ENCODE results near the gene TNS3. TPM values are rescaled to one million over a fixed set of nuclear protein-coding genes. Genes with fewer than 3 reads are reported as not detected.

TNS3 gene
- total RNA-seq, 1 donor from 2014 or later, result 6.1 TPM

DNA sequence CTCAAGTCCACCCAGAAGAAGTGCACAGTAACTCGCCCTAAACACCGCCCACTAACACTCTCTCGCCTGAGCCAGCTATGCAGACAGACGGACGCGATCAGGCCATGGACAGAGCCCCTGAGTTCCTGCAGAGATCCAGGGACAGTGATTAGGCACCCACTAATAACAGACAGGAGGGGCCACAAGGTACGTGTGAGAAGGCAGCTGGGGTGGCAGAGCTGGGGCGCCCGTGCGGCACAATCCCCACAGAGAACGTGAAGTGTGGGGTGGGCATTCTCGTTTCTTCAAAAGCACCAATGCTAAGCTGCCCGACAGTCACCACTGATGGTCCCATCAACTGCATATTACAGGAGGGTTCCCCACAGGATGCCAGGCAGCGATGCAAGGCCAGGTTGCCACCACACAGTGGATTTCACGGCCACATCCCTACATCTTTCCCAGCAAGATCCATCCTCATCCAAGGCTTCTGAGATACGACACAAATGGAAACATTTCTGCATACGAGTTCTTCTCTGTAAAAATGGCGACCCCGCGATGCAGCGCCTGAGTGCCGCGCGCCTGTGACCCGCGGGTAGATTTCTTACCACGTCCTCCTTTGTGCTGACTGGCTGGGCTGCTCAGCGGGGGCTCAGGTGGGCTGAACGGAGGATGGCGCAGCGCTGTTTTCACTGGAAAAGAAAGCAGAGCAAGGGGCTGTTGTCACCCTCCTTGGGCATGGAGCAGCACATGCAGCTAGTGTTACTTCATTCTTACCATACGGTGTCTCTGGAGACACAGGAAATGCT is 237.5 kb downstream of the TNS3 start:
- FAIRE-seq, result no peak

DNA sequence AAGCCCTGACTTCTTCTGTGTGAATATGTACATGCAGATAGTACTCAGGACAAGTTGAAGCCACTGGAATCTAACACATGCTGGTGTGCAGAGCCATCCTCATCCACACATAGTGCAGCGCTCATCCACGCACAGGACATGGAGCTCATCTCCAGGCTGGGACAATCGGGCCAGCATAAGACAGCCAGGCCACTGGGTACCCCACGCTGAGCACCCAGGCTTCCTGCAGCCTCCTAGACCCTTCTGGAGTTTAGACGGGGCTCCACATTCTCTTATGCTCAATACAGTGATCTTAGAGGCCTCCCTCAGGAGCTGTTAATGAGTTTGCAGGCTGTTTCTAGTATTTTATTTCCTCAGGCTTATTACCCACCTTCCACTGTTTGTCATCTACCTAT is 238.9 kb downstream of the TNS3 start:
- DNase-seq (ENCODE audit: low spot score in 2 of 2), result no peak

More for the DNA sequence above, 237.5 kb downstream of the TNS3 start:
- DNase-seq (ENCODE audit: low spot score in 2 of 2), result no peak

DNA sequence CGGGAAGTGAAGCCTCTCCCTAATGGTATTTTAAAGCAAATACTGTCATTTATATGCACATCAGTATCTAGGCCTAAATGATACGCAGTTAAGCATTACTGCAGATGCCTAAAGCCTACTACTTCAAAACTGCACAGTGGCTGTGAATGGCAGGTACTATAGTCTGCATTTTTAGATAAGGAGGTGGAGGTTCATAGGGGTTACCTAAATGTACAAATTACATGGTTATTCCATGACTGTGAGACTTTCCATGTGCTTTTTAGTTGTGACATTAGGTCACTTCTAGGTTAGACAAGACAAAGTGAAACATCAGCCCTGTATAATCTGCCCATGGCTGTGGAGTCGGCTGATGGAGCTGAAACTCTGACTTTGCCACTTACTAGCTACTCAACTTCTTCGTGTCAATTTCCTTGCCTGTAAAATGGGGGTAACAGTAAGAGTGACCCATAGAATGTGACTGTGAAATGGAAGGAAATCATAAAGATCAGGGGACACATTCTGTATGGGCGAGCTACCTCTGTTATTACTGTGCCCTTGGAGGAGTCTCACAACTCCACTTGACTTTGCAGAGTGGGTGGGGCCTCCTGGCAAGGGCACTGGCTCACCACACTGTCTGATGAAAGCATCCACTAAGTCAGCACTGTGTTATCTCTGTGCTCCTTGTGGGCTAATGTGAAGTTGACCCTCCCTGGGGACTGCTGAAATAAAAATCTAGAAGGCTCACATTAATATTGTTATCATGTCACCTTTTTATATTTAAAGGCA is 239.4 kb downstream of the TNS3 start:
- FAIRE-seq, result no peak
- no peak for DNase-seq (ENCODE audit: low spot score in 2 of 2)

More for the DNA sequence above, 238.9 kb downstream of the TNS3 start:
- FAIRE-seq, result no peak

GRCh38 chr7:47340517-47340916 is 241.4 kb downstream of the TNS3 start:
- FAIRE-seq (no peak), DNase-seq (ENCODE audit: low spot score in 2 of 2) (no peak)

- FAIRE-seq, result no peak
- DNase-seq (ENCODE audit: low spot score in 2 of 2), result no peak
These were observed 243.9 kb downstream of the TNS3 start for GRCh38 chr7:47338026-47338425.

DNA sequence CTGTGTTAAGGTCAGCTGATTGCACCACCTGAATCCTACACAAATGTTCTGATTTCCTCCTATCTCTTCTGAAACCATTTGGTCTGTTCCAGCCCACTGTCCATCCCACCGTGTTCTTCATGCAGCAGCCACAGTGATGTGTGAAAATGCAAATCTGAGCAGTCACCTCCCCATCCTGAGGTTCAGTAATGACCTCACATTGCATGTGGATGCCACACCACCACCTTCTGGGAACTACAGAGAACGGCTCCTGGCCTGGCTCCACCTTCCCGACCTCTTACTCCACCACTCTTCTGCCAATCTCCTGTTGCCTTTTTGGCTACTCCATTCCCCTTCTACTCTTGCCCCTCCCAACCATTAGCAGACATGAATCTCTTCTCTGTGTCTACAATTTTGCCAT is 244.4 kb downstream of the TNS3 start:
- no peak for DNase-seq (ENCODE audit: low spot score in 2 of 2)
- FAIRE-seq, result no peak

DNA sequence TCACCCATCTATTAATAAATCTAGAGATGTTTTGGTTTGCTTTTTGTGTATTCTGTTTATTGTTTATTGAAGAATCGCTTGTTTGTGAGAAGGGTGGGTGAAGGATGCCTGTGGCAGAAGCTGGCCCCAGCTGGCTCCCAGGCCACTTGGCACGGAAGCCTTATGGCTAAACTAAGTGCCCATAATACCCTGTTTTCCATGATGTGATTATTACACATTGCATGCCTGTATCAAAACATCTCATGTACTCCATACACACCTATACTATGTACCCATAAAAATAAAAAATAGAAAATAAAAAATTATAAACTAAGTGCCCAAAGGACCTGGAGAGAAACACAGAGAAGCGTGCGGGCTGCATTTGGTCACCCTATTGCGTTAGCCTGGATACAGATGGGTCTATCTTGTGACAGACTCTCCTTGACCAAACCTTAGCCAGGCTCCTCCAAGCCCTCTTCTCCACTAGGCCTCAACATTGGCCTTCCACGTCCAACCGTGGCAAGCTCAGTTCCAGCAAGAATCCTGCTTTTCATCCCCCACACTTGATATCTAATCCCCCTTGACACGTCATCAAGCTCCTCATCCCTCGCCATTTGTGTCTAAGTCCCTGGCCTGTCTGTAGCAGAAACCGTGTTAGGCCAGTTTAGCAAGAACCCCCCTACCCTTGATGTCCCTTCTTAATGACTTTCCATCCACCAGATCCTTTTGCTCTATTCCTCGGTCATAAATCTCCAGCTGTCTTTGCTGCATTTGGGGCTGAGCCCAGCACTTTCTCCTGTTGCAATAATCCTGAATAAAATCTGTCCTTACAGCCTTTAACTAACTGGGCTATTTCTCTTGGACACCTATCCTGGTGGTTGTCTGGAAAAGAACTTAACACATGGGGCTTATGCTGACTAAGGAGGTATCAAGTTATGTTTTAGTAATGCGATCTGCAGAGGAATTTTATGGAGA is 245.2 kb downstream of the TNS3 start:
- FAIRE-seq (no peak), DNase-seq (ENCODE audit: low spot score in 2 of 2) (no peak)

GRCh38 chr7:47335557-47336471 is 246.1 kb downstream of the TNS3 start:
- no peak for FAIRE-seq
- peak; percentile 33 to 53 for DNase-seq (ENCODE audit: low spot score in 2 of 2)

DNA sequence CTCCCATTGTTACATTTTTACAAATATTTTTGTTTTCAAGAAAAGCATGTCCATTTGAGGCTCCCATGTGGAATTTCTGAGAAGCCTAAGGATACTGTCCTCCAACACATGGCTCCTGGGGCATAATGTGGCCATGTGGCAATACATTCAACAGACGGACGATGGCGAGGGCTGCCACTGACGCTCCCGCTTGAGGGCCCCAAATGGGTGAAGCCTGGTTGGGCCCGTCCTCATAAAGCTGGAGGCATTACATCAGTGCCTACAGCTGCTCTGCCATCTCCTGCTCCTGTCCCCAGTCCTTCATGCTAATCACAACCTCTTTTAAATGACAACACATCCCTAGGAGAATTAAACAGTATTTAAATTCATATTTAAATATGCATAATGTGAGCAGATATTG is 246.8 kb downstream of the TNS3 start:
- DNase-seq (ENCODE audit: low spot score in 2 of 2) (no peak), FAIRE-seq (no peak)

DNA sequence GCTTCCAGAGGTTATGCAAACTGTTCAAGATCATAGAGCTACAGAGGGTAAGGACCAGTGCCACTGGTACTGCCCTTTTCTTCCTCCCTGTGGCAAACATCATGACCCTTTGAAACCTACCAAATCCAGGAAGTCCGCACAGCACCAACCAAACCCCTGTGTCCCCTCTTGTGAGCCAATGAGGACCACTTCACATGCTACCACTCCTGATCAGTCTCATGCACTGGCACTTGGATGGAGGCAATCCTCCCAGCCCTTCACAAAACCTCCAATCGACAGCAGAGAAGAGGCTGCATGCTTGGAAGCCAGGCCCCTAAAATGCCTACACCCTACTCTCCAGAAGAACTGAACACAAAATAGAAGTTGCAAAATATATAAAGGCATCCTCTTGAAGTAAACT is 248.0 kb downstream of the TNS3 start:
- DNase-seq (ENCODE audit: low spot score in 2 of 2) (no peak), FAIRE-seq (no peak)

- DNase-seq (ENCODE audit: low spot score in 2 of 2) (no peak), FAIRE-seq (no peak)
These were observed 248.4 kb downstream of the TNS3 start for GRCh38 chr7:47333554-47333887.

DNA sequence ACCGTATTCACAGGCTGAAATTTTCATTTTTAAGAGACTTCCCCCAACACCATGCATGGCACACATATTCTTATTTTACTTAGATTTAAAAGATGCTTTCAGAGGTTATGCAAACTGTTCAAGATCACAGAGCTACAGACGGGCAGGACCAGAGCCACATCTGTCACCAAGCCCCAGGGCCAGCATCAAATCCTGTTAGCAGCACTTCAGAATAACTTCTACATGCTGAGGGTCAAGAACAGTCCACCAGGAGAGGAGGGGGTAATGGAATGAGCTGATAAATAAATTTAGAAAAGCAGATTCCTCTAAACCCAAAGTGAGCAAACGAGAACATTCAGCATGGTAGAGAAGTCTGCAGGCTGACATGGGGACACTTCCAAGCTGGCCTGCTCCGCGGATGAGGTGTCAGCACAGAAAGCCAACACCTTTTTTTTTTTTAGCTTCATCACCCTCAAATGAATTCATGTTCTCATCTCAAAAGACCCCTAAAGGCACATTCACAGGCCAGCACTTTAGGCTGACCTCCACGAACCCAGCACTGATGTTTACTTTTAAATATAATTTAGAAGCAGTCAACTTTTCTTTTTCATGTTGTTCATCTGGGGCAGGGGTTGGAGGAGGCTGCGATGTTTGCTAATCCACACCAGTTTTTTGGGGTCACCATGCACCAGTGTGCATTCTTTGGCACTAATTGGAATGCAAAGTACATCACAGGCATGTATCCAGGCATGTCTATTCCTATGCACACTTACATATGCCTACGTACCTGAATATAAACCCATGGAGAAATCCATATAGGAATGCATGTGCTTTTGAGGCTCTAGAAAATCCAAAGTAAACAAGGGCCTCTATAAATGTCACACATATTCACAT is 249.0 kb downstream of the TNS3 start:
- FAIRE-seq (no peak), DNase-seq (ENCODE audit: low spot score in 2 of 2) (no peak)

DNA sequence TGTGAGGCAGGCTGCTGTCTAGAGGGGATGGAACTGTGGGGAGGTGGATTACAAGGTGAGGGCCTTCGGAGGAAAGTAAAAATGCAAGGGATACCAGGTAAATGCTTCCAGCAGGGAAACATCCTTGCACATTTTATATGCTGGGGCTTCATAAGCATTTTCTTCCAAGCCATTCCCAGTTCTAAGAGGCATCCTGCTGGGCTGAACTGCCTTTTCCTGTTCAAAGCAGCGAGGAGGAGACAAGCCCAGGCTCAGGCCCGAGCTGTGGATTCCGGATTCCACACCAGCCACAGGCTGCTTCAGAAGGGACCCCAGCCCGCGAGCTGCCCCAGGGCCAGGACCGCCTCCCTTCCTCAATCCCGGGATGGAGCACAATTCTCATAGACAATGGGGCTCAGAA is 249.7 kb downstream of the TNS3 start:
- FAIRE-seq, result no peak
- DNase-seq (ENCODE audit: low spot score in 2 of 2), result no peak

DNA sequence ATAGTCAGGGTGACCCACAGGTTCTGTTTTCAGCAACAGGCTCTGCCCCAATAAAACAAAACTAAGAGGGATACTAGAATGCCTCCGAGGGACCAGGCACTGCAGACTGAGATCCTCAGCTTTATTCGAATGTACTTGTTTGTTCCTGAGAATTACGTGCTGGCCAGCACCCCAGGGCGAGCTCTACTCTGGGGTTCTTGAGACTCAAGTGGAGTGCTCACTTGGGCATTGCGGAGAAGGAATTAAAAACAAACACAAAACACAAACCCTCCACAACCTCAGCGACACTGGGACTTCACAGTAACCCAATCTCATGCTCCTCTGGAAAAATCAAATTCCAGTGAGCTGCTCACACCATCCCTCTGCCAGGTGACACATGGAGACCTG is 250.7 kb downstream of the TNS3 start:
- FAIRE-seq, result no peak
- no peak for DNase-seq (ENCODE audit: low spot score in 2 of 2)

- no peak for DNase-seq (ENCODE audit: low spot score in 2 of 2)
- no peak for FAIRE-seq
These were observed 251.2 kb downstream of the TNS3 start for GRCh38 chr7:47330561-47331178.

DNA sequence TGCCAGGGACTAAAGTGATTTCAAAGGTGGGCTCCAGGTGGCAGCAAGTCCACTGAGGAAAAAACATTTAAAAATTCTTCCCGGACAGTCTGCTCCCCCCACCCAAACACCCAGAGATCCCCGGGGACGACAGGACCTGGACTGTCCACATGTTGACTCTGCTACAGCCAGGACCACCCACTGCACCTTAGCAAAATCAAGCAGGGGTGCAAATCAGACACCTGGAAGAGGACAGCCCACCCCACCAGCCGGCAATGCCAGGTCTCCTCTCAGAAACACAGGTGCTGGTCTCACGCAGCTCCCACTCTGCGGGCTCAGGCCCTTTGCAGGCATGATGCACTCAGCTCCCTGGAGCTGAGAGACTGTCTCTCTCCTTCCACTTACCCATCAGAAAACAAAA is 251.9 kb downstream of the TNS3 start:
- FAIRE-seq (no peak), DNase-seq (ENCODE audit: low spot score in 2 of 2) (no peak)

DNA sequence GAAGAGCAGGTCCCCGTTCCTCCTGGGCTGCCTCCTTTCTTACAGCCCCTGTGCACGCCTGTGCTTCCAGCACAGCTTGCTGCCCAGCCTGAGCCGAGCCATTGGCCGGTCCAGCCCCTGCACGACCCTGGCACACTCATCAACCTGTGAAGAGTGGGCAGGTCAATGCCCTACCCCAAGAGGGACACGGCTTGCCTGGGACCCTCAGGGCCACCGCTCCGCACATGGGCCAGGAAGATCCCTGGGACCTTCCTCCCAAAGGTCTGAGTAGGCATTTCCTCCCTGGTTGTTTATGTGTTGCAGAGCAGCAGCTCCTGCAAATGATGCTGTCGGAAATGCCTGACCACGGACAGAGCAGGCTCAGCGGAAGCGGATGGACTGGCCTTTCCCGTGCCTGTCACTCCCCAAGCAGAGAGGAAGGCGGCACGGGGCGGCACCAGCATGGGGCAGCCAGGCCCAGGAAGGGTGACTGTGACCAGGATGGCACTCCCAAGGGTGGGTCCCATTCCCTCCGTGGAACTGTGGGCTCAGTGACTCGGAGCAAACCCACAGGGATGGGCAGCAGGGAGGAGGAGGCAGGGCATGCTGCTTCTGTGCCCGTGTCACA is 252.5 kb downstream of the TNS3 start:
- DNase-seq (ENCODE audit: low spot score in 2 of 2) (no peak), FAIRE-seq (no peak)
